HepG2 (cell line): ENCODE results near the gene CSTF3. TPM values are rescaled to one million over a fixed set of nuclear protein-coding genes. Genes with fewer than 3 reads are reported as not detected.

Experiments used
- ATAC-seq: fragments of 200-7000 bp; cut with Tn5 transposase; 3 replicates; pipeline ENCODE4 v1.9.1; 2020; ENCODE audit warnings: mild to moderate bottlenecking, moderate library complexity
- BruUV-seq: library from RNA; stranded (reverse); fragments of 400-500 nt; replicated peaks from 2 replicates; lab custom pipeline; 2021; lab: Mats Ljungman, UMichigan
- CTCF ChIA-PET: fragments of 300-600 bp; formaldehyde crosslinking; extraction: SDS; loops from one replicate; lab custom pipeline; 2021; ENCODE audit warnings: low total read pairs, inconsistent platforms, low intra/inter-chr PET ratio; lab: Yijun Ruan, JAX
- POLR2A ChIA-PET: fragments of 350-600 bp; sonication (Branson Sonifier 250); formaldehyde crosslinking; loops from one replicate; lab custom pipeline; 2020; ENCODE audit warnings: antibody characterized with exemption, inconsistent platforms; lab: Yijun Ruan, JAX
- DNase-seq: peaks from one replicate; pipeline ENCODE4 v3.0.0-alpha.2; 2015; ENCODE audit warnings: low spot score
- FAIRE-seq: peaks from 3 replicates; lab custom pipeline; 2011; peaks lifted over from hg19 to GRCh38; lab: Jason Lieb, UNC
- H2AFZ ChIP-seq: one replicate; pipeline ENCODE4 v1.6.1; 2011; ENCODE audit warnings: low read length, inconsistent platforms
- H3K27ac ChIP-seq: fragments of 300-600 bp; 3 replicates; pipeline ENCODE4 v1.8.0; 2011; ENCODE audit warnings: mixed run types, mild to moderate bottlenecking, mixed read lengths, low read length, inconsistent platforms; ENCODE audit not compliant: insufficient read depth; ENCODE audit errors: extremely low read length
- H3K27me3 ChIP-seq, 2 experiments: fragments of 200-600 bp in 1 of 2; 2 replicates in 1 of 2; 3 replicates in 1 of 2; pipeline versions ENCODE4 v1.6.0 to v1.8.0; 2011; ENCODE audit warnings: low read length in 2 of 2, mild to moderate bottlenecking in 2 of 2, moderate library complexity in 2 of 2, inconsistent platforms in 1 of 2; ENCODE audit not compliant: insufficient read depth in 2 of 2, control insufficient read depth in 1 of 2
- H3K36me3 ChIP-seq, 2 experiments: fragments of 200-600 bp in 1 of 2; replicated peaks in 1 of 2; 2 replicates in 1 of 2; 3 replicates in 1 of 2; pipeline versions ENCODE4 v1.5.1 to v1.8.0; 2011; ENCODE audit warnings: low read length in 2 of 2, inconsistent platforms in 1 of 2; ENCODE audit not compliant: insufficient read depth in 2 of 2, control insufficient read depth in 1 of 2
- H3K4me1 ChIP-seq: 2 replicates; pipeline ENCODE4 v1.5.1; 2012; ENCODE audit warnings: low read length, inconsistent platforms; ENCODE audit not compliant: insufficient read depth
- H3K4me2 ChIP-seq: 2 replicates; pipeline ENCODE4 v1.6.0; 2011; ENCODE audit warnings: low read depth, low read length, inconsistent platforms
- H3K4me3 ChIP-seq, 3 experiments: fragments of 200-600 bp in 1 of 3; sonication (generic), shearing (Covaris generic) in 1 of 3; replicated peaks in 1 of 3; 2 replicates each; pipeline ENCODE4 v1.5.1; 2011 to 2016; ENCODE audit warnings: low read length in 3 of 3, inconsistent platforms in 2 of 3, low read depth in 2 of 3, mild to moderate bottlenecking in 2 of 3, control low read depth in 1 of 3, mixed read lengths in 1 of 3; ENCODE audit not compliant: insufficient read depth in 1 of 3
- H3K79me2 ChIP-seq: one replicate; pipeline ENCODE4 v1.6.1; 2011; ENCODE audit warnings: low read length, inconsistent platforms; ENCODE audit not compliant: insufficient read depth
- H3K9ac ChIP-seq: 2 replicates; pipeline ENCODE4 v1.6.0; 2011; ENCODE audit warnings: mild to moderate bottlenecking, low read depth, low read length, inconsistent platforms; ENCODE audit not compliant: insufficient read depth
- H3K9me3 ChIP-seq: 2 replicates; pipeline ENCODE4 v1.5.1; 2012; ENCODE audit warnings: mild to moderate bottlenecking, low read length
- H4K20me1 ChIP-seq: 2 replicates; pipeline ENCODE4 v1.6.0; 2011; ENCODE audit warnings: inconsistent platforms, mild to moderate bottlenecking, low read length, moderate library complexity; ENCODE audit not compliant: insufficient read depth
- CCAR2 ChIP-seq: fragments of 200-400 bp; formaldehyde crosslinking; optimal IDR thresholded peaks from 2 replicates; pipeline ENCODE3; 2018; ENCODE audit warnings: low read depth, mild to moderate bottlenecking, low read length, moderate library complexity
- DR1 ChIP-seq: sonication (generic); formaldehyde crosslinking; IDR thresholded peaks from 2 replicates; pipeline ENCODE4 v1.8.0; 2021; ENCODE audit warnings: mild to moderate bottlenecking, missing genetic modification reagents, inconsistent platforms
- PATZ1 ChIP-seq: sonication (generic); formaldehyde crosslinking; IDR thresholded peaks from 2 replicates; pipeline ENCODE4 v1.4.0; 2020; ENCODE audit warnings: missing genetic modification reagents
- PRPF4 ChIP-seq: fragments of 200-400 bp; formaldehyde crosslinking; IDR thresholded peaks from 2 replicates; pipeline ENCODE4 v1.6.1; 2016; ENCODE audit warnings: low read length, low read depth; ENCODE audit not compliant: poor library complexity, severe bottlenecking
- SAP130 ChIP-seq: IDR thresholded peaks from 2 replicates; pipeline ENCODE4 v1.6.1; 2016; ENCODE audit warnings: low read depth
- ZBTB42 ChIP-seq: sonication (generic); formaldehyde crosslinking; IDR thresholded peaks from 2 replicates; pipeline ENCODE4 v1.5.0; 2020; ENCODE audit warnings: mild to moderate bottlenecking, missing genetic modification reagents
- ZNF558 ChIP-seq: sonication (generic); formaldehyde crosslinking; IDR thresholded peaks from 2 replicates; pipeline ENCODE4 v1.9.0; 2022; ENCODE audit warnings: mild to moderate bottlenecking, missing genetic modification reagents, borderline replicate concordance
- ZNF570 ChIP-seq: sonication (generic); formaldehyde crosslinking; IDR thresholded peaks from 2 replicates; pipeline ENCODE4 v1.4.0; 2020; ENCODE audit warnings: mild to moderate bottlenecking, missing genetic modification reagents, borderline replicate concordance
- ZNF773 ChIP-seq: sonication (generic); formaldehyde crosslinking; IDR thresholded peaks from 2 replicates; pipeline ENCODE4 v1.4.0; 2020; ENCODE audit warnings: missing genetic modification reagents, borderline replicate concordance
- ZNF780A ChIP-seq: sonication (generic); formaldehyde crosslinking; IDR thresholded peaks from 2 replicates; pipeline ENCODE4 v1.8.0; 2022; ENCODE audit warnings: mild to moderate bottlenecking, missing genetic modification reagents, moderate library complexity
- ZNF850 ChIP-seq: sonication (generic); formaldehyde crosslinking; conservative IDR thresholded peaks from 2 replicates; pipeline ENCODE4 v1.9.0; 2021; ENCODE audit warnings: mild to moderate bottlenecking, missing genetic modification reagents
- WGBS: methylation state at CpG from one replicate; pipeline ENCODE4 v1.1.6; 2017; ENCODE audit warnings: low lambda C conversion rate; 5-methylcytosine and 5-hydroxymethylcytosine counted together
- in situ Hi-C: cut with HindIII; loops from 2 replicates; pipeline ENCODE4 v1.10.0; 2017; ENCODE audit warnings: low pct_unique_long_range_greater_than_20kb; ENCODE audit not compliant: extremely low pct_ligation_motif_present
- intact Hi-C: fragments of 100-400 bp; cut with micrococcal nuclease; formaldehyde crosslinking; loops from one replicate; pipeline ENCODE4 v1.10.0; 2022; ENCODE audit not compliant: unreplicated experiment
- polyA plus RNA-seq, 8 experiments: library from polyadenylated mRNA; depleted of rRNA in 3 of 8; stranded (reverse) in 7 of 8; unstranded in 1 of 8; fragments of >200 nt; fragmentation: Illumina TruSeq in 4 of 8; extraction: Trizol in 4 of 8; gene quantifications; 2 replicates each; pipeline versions ENCODE4 v1.2.1 to v1.2.3, GENCODE V29; 2011 to 2016; ENCODE audit warnings: low read depth in 4 of 8, missing spikeins in 1 of 8, mixed read lengths in 1 of 8; ENCODE audit not compliant: insufficient read depth in 1 of 8
- total RNA-seq, 5 experiments: library from RNA; depleted of rRNA; stranded (reverse); fragments of >200 nt; fragmentation: Illumina TruSeq; extraction: Trizol; gene quantifications; 2 replicates each; pipeline ENCODE4 v1.2.3, GENCODE V29; 2016; ENCODE audit warnings: low read depth in 1 of 5

Gene CSTF3
- total and polyA plus RNA-seq, 2 of the 13 experiments (the other 11 are each of a cell fraction or from before 2014, with no cell fraction given), result 21.5 to 43.6 TPM

GRCh38 chr11:33160587-33160986, 693 bp downstream of the CSTF3 start:
- Histone ChIP-seq H3K4me3 (peak overlapping the region; percentile 76 to 96 (median 83)), H3K79me2 (peaks cover 60% of the 10 kb centered on the region), H3K4me1 (peaks cover 50% of the 10 kb centered on the region), H2AFZ (no peak overlapping the region), H3K27ac (peak overlapping the region; percentile 86), H3K27me3 (no peaks in the 10 kb centered on the region), H3K9ac (peak overlapping the region; percentile 91), H3K4me2 (peak overlapping the region; percentile 84), H3K9me3 (no peaks in the 10 kb centered on the region)
- in situ Hi-C loops, result loop anchor here (10.0 kb wide), 1 partner anchor 524 kb away; no protein-coding TSS in a partner anchor
- FAIRE-seq, result no peak
- POLR2A ChIA-PET, result interaction anchor here (1.9 kb wide), 1 partner anchor 145 kb away, joined by 6 read pairs; the partner anchor contains the start of gene DEPDC7
- DNase-seq, result no peak
- WGBS, result 2% methylated on average over 7 of the region's 7 CpGs
- ATAC-seq, result no peak
- intact Hi-C loops, result loop anchor here (2.0 to 5.0 kb wide), 3 partner anchors 50 to 268 kb away; partner anchors contain the start of genes HIPK3 and QSER1
- TF ChIP-seq ZBTB42 (CRISPR knock-in tag), result 0 out of 2 replicates have a peak, but pooled peaks have one; percentile 13
- no peak for TF ChIP-seq PRPF4
- TF ChIP-seq PATZ1, result no peak
- TF ChIP-seq ZNF773, result no peak
- no peak for TF ChIP-seq ZNF558 (CRISPR knock-in tag)
- TF ChIP-seq SAP130 (CRISPR knock-in tag), result 0 out of 2 replicates have a peak, but pooled peaks have one; percentile 7
- TF ChIP-seq ZNF570, result 0 out of 2 replicates have a peak, but pooled peaks have one; percentile 3
- TF ChIP-seq CCAR2, result no peak
- TF ChIP-seq ZNF850, result no peak
- TF ChIP-seq DR1 (CRISPR knock-in tag), result no peak
- no peak for TF ChIP-seq ZNF780A (CRISPR knock-in tag)
- TF ChIP-seq, all 625 proteins: peak for 3
- BruUV-seq, result TSS peak; percentile 74
- CTCF ChIA-PET, result no interaction called here
- H3K36me3 ChIP-seq, result no peaks in the 10 kb centered on the region
- peaks cover 32% of the 10 kb centered on the region for H4K20me1 ChIP-seq
